Activated gamma-delta T cell treated with anti-CD3 and anti-CD28 coated beads, Interleukin-2, amount 50 U/mL, for 16 hours (primary cell): Measurements from ENCODE around the gene C10orf67.
"Not testable (repeated sequence)": the region's sequence is repeated elsewhere in the genome, so short reads cannot be mapped to it uniquely, and the experiment has no call there.

Experiments used
- DNase-seq: peaks from one replicate; pipeline ENCODE4 v3.0.0-alpha.2; 2020; ENCODE audit warnings: low read depth

Gene C10orf67

DNA sequence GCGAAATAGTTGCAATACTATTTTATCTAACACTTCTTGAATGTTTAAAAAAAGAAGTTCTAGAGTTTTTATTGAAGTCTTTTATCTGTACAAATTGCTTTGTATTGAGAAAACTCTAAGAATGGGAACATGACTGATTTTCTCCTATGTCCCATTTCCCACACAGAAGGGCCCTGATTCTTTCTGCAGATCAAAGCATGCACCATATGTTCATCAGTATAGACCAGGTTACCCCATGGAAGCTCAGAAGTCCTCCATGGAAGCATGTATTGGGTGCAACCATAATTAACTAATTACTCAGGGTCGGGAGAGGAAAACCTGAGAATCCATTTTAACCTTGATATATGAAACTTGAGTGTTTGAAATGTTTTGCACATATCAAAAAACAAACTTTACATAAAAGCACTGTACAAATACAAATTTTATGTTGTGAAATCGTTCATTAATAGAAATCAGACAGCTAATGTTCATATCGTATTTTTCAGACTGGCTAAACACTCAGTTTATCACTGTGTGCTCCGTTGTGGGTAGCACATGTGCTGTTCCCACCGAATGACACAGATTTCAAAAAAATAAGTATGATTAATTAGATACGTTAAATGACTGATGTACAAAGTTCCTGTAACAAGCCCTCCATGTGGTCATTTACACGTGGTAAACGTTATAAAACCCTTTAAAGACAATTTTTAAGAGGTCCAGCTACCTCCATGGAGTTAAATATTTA lies 81.0 kb downstream of the C10orf67 start:
- DNase-seq = no peak

DNA sequence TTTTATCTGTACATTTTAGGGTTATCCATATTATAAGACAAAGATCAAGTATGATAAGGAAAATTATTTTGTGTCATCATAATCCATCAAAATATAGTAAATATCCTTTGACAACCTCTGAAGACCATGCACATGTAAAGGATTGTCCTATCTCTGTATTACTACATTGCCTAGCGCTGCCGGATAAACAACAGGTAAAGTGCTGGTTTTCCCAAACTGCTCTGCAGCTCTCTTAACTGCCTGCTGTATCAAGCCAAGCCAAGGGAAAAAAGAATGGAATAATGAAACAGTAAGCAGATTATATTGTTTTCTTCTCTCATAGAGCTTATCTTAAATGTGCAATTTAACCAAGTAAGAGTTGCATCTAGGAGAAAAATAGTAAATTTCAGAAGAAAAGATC lies 81.7 kb downstream of the C10orf67 start:
- no peak for DNase-seq

DNA sequence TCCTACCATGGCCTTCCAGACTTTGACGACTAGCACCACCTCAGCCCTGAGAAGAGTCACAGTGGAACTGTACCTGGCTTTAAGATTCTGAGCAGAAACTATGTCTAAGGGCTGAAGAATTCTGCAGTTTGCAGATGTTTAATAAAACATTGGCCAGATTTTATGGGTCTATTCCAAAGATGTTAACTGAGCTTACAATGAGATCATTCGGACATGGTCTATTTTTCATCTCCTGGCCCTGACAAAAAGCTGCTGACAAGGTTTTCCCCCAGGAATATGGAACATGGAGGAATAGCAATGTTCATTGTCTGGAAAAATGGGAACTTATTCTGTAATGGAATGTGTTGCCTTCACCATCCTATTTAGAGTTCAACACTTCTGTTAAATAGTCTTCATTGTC lies 86.1 kb downstream of the C10orf67 start:
- DNase-seq = no peak

DNA sequence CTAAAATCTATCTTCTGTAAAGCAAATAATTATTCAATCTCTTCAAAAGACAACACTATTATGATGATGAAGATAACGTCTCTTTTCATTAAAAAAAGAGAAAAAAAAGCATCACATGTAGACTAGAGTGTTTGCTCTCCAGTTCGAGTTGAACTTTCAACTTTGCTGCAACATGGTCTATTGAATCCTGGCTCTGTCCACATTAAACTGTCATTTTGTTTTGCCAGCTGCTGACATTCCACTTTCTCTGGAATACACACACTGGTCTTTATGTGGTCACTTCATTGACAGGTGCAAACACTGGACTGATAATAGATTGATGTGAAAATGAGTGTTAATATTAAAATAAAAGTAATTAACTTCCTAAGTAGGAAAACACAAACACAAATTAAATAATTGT lies 90.8 kb downstream of the C10orf67 start:
- DNase-seq = no peak

DNA sequence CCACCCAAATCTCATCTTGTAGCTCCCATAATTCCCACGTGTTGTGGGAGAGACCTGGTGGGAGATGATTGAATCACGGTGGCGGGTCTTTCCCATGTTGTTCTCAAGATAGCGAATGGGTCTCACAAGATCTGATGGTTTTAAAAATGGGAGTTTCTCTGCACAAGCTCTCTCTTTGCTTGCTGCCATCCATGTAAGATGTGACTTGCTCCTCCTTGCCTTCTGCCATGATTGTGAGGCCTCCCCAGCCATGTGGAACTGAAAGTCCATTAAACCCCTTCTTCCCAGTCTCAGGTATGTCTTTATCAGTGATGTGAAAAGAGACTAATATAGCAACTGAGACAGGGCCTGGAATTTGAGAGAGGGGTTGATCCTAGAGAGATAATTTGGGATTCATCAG lies 91.7 kb downstream of the C10orf67 start:
- not testable (repeated sequence) for DNase-seq

DNA sequence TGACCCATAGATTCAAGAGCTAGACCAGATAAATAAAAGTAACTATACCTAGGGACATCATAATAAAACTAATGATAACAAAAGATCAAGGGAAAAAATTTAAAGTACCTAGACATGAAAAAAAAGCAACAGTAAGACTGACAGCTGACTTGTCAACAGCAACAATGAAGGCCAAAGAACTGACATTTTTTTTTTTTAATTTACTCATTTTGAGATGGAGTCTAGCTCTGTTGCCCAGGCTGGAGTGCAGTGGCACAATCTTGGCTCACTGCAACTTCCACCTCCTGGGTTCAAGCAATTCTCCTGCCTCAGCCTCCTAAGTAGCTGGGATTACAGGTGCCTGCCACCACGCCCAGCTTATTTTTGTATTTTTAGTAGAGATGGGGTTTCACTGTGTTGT lies 102.8 kb downstream of the C10orf67 start:
- DNase-seq = not testable (repeated sequence)

DNA sequence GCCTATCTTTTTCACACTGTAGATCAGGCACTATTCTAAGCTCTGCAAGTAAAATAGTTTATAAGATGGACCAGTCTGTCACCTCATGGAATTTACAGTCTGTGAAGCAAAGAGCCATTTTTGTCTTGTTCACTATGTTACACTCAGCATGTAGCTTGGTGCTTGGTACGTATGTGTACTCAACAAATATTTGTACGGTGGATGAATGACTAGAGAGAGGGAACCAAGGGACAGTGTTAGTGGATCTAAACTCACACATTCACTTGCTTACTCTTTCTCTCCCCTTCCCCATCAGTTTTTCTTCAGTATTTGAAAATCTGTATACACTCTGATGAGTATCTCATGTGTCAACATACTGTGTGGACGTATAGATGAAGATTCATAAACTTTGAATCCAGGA lies 106.6 kb downstream of the C10orf67 start:
- DNase-seq = no peak

DNA sequence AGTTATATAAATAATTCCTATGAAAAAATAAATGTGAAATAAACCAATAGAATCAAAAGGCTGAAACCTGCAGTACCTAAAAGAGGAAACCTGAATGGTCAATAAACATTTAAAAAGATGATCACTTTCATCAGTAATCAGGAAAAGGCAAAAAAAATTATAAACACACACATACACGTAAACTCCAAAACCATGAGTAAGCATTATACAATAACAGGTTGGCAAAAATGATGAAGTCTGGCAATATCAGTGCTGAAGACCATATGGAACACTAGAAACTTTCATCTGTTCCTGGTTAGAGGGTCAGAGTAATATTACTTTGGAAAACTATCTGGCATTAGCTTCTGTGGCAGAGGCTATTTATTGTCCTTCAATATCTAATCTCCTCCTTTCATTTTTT lies 114.0 kb downstream of the C10orf67 start:
- DNase-seq = no peak

DNA sequence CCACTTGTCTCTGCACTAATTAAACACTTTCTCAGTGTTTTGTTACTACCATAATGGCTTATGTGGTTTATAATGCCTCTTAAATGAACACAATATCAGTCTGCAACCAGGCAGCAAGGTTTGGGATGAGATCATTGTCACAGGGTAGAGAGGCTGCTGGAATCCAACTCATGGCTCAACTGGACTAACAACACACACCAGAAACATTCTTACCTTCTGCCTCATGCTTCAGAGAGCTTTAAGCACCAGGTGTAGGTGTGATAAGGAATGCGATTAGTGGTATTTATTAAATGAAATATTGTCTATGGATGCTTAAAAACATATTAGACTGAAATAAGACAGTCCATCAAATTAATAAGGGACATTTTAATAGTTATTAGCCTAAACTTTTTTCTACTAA lies 127.1 kb downstream of the C10orf67 start:
- DNase-seq = no peak

DNA sequence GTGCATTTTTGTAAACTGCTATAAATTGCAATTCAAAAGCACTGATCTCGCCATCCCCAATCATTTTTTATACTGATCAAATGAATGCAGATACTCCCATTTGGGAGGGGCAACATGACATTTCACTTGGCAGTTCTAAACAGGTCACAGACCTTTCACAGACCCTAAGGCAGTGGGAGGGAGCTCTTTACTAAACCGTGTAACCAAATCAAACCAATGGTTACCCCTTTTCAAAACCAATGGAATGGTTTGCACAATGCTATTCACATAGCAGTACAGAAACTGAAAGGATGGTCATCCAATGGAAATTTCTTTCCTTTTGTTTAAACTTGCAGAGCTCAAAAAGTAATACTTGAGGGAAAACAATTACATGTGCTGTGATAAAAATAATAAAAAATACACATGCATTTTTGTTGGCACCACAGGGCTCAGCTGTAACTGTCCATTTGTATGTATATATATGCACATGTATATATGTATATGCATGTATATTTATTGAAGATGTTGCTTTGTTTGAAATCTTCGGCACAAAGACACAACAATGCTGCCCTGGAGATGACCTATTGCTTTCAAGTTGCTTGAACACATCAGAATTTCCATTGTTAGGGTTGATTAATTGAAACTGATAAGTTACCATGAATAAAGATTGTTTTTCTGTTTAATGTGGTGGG lies 138.5 kb downstream of the C10orf67 start:
- DNase-seq = no peak

DNA sequence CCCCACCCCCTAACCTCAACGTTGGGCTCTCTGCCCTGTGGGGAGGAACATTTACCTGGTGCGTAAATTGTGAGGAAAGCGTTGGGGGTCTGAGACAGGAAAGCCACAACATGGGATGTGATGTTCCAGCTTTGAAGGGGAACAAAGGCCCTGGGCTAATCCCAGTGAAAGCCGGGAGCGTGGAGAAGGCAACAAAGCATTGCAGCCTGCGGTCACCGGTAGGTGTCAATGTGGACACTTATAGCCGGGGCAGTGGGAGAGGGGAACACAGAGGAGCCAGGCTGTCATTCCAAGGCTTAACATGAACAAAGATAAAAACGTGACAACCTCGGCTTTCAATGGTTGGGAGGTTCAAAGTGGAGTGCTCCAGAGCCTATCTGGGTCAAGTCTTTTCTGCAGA lies 139.8 kb downstream of the C10orf67 start:
- no peak for DNase-seq

DNA sequence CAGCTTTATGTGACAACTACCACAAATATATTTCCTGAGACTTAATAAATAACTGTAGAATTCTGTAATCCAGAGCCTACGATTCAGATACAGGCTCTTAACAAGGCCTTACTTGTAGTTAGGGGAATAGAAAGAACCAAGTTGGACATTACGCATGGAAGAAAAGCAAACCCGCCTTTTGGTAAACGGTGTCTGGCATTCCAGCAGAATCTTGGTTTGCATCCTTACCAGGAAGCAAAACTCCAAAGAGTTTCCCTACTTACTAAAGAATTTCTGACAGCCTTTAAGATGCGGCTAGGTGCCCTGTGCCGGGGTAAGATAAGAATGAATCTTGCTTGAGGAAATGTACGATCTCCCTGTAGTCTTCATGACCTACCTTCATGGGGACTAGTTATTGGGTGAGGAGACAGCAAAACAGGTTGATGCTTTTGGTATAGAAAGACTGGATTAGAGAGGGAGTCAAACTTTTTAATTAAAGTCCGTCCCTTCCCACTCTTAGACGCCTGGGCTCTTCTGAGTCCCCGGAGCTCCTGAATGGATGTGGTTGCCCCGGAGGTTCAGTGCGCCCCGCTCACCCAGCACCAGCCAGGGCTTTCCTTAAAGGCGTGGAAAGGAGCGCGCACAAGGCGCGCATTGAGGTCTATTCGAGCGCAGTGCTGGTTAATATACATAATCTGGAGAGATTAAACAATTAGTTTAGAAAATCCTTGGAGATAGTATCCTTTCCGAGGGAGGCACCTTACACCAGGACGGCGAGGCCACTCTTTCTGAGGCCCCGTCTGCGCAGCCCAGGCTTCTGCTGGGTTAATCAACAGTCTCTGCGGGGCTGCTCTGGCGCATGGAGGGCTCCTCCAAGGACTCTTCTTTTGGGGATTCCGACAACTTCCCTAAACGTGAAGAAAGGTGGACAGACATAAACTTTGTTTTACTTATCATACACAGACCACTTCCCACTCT lies 140.9 kb downstream of the C10orf67 start:
- DNase-seq = no peak

DNA sequence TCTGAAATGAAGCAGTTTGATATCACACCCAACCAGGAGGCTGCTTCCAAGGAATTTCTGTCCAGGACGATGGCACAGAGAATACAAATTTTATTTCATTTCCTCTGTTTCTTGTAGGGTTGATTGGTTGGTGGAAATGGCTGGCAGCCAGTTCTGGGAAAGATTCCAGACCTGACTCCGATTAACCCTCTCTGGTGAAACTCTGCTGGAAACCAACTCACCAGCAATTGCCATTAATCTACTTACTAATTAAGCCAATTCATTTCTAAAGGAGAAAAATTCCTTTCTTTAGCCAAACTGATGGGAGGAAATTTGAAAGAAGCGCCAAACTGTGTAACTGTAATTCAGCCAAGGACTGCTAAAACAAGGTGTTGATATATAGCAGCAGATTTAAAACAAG lies 141.8 kb downstream of the C10orf67 start:
- DNase-seq = no peak

DNA sequence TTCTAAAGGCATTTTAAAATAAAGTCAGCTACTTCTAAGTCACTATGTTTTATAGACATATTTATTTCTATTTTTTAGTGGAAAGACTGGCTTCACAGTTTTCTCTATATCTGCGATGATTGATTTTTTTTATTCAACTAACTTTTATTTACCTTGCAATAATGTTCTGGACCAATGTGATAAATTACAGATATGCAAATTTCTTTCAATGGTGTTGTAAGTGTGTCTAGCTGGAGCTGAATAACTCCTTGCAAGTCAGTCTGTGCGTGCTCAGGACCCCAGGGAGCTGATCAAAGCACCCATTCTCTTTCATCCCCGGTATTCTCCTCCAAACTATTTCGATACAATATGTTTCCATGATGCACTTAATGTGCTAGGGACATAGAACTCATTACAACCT lies 142.8 kb downstream of the C10orf67 start:
- no peak for DNase-seq

DNA sequence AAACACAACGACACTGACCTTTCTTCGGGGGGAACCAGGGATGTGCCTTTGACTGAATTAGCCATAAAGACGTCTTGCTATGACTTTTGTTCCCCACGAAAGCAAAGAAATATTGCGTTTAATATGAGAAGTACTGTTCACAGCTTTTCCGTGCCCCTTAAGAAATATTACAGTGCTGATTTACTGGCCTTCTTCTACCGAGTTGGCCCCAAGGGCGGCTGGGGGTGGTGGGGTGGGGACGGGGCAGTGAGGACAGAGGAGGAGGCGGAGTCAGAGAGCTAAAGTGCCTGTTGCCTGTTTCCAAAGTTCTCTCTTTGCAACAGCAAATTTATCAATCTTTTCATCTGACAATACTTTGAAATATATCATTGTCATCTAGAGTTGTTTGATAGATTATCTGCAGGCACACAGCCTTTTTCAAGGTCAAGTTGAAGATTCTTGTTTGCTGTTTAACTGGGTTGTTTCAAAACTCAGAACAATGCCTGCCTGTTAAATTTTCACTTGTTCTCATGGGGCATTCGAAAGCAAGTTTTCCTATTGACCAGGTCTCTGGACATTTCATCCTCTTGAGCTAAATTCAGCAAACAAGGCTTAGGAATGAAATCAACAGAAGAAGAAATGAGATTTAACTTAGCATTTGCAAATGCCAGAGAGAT lies 143.5 kb downstream of the C10orf67 start:
- no peak for DNase-seq

DNA sequence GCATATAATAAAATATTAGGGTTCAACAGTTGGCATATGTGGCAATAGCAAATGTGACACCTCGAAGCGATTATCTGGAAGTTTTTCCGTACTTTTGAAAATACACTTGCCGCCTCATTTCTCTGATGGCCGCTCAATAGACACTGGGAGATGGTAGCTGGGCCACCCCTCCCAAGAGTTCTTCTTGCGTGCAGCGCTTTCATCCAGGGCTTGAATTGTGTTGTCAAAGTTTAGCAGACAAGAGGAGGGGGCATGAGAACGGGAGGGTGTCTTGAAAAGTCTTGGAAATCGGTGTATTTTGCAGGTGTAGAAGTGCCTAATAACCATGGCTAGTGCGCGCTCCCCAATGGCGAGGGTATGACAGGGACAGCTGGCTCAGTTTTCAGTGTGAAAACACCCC lies 144.0 kb downstream of the C10orf67 start:
- DNase-seq = no peak

DNA sequence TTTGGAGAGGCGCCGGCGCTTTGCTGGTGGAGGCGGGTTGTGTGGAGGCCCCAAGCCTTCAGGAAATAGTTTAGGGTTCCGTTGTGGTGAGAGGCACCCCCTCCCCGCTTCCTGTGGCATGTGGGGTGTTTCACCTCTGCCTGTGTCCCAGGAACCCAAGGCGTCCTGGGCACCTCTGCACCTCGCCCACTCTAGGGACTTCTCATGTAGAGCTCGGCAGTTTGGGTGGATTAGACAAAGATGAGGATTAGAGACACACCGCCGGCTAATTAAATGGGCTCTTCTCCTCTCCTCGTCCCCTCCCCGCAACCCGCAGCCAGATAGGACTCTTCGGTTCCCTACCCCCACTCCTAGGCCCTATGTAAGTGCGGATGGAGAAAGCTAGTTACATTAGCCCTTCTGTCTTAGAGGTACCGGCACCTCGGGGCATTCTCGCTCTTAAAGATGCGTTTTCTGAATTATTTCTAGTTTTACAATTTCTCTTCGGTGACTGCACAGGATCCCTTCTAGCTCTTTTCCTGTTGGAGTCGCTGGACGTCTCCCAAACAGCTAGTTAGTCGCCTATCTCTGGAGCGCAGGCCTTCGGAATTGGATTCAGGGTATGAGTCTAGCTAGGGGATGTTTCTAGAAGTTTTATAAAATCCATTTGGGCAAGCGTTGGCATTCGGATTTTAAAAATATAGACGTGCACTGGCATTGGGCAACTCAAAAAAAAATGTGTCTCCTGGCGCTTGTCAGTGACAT lies 144.7 kb downstream of the C10orf67 start:
- no peak for DNase-seq

DNA sequence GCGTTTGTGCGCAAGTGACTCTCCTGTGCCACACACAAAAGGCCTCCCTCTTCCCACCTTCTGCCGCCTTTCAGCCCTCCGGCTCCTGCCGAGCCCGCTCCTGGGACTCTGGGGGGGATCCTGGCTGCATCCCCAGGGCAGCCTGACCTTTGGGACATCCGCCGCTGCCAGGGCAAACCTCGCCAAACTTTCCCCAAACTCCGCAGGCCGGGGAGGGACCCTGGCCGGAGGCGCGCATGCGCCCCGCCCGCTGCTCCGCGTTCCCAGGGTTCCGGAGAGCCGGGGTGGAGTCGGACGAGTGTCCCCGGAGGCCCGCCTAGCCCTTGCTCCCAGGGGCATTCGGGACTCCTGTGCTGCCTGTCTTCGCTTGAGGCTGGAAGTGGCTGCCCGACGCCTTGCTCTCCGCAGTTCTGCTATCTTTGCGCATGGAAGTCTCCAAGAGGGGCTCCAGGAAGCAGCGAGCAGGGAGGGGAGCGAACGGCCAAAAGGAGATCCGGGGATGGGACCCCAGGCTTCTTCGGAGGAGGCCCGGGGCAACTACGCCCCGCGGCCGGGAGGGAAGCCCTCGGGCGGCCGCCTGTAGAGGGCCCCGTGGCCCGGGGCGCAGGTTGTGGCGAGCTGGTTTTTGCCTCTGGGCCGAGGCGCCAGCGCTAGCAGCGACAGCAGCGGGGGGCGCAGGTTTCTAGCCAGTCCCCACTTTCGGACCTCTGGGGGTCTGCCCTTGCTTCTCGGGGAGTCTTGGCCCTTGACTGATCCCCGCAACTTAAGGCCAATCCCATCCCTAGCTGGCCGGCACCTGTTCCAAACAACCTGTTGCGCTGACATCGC lies 145.4 kb downstream of the C10orf67 start:
- DNase-seq = no peak

DNA sequence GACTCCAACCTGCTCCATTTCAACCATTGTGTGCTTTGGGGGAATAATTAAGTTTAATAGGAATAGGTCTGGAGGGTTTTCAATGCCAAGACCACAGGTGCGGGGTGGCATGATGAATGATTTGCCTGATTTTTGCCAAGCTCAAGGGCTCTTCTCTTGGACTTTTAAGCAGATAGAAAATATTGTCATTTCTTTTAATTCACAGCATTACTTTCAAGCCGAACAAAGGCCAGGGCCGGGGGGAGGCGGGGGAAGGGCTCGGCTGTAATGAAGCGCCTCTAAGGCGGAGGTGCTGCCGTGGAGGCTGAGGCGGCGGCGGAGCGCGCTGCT lies 146.0 kb downstream of the C10orf67 start:
- no peak for DNase-seq

DNA sequence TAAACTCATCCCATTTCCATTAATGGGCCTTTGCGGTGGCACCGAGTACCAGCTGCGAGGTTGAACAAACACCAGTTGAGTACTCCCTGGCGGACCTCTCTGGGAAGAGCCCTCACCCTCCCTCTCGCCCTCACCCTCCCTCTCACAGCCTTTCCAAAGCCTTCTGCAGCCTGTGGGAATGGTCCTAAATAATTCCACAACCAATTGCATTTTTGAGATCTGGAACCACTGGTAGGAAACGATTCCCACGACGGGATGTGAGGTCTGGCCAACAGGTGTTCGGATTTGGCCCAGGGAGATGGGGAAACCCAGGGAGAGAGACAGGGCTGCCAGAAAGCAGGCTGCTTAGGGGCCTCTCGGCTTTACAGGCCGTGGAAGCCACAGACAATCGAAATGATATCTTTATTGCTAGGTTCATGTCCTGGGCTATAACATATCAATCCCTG lies 147.2 kb downstream of the C10orf67 start:
- DNase-seq = no peak

DNA sequence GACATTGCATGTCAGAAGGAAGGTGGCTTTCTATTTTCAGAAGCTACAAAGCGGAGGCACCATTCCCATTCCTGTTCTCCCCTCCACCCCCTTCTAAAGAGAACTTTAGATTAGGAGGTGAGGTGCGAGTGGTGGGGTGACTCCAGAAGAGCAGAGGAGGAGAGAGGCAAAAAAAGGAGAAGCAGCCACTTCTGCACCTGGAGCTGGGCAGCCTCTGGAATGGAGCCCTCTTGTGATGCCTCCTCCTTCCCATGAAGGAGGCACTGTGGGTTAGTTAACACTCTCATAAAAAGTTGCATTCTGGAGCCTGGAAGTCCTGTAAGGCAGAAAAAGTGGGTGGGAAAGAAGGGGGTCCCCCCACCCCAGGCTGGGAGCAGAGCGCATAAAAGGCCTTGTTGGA lies 147.7 kb downstream of the C10orf67 start:
- DNase-seq = no peak
